ENCODE measurements around the gene EEF2K. TPM values are rescaled to one million over a fixed set of nuclear protein-coding genes. Genes with fewer than 3 reads are reported as not detected.

The EEF2K gene
- total and polyA plus RNA-seq, 12 donors: 5.1 to 38.9 (median 21.9) TPM

- Histone ChIP-seq H3K4me1 (peaks cover 0 to 8% (median 0%) of the 10 kb centered on the region in 9 donors), H3K27ac (no peak overlapping the region), H3K36me3 (peaks cover 0 to 96% (median 51%) of the 10 kb centered on the region in 9 donors), H3K4me3 (no peak overlapping the region), H3K27me3 (no peaks in the 10 kb centered on the region), H3K9me3 (no peaks in the 10 kb centered on the region)
- 94 to 97% methylated on average over 6 of the region's 6 CpGs for WGBS, 2 donors
- intact Hi-C loops (cut with DNase I): loop anchor here in 3 of 10 donors (10.0 kb wide), 2 partner anchors 87 to 1173 kb away; partner anchors contain the start of genes DNAH3 (in 2 of the 3) and LDAF1 (in 2 of the 3)
- DNase-seq (no peak), ATAC-seq (no peak)
- no peak for TF ChIP-seq CTCF (IDR thresholded peaks at IDR 0.05)
Observed at GRCh38 chr16:22327446-22327775, 121.3 kb downstream of the EEF2K start.

- ATAC-seq (no peak), DNase-seq (no peak)
- 82 to 84% methylated on average over 10 of the region's 10 CpGs for WGBS, 2 donors
- intact Hi-C loops (cut with DNase I): loop anchor here in 3 of 10 donors (10.0 kb wide), 2 partner anchors 87 to 1173 kb away; partner anchors contain the start of genes DNAH3 (in 2 of the 3) and LDAF1 (in 2 of the 3)
- H3K27ac ChIP-seq: no peak overlapping the region
- no peak overlapping the region for H3K4me3 ChIP-seq
- peaks cover 0 to 8% (median 0%) of the 10 kb centered on the region in 9 donors for H3K4me1 ChIP-seq
- no peaks in the 10 kb centered on the region for H3K27me3 ChIP-seq
- no peak for TF ChIP-seq CTCF (IDR thresholded peaks at IDR 0.05)
- peaks cover 0 to 97% (median 50%) of the 10 kb centered on the region in 9 donors for H3K36me3 ChIP-seq
- H3K9me3 ChIP-seq: no peaks in the 10 kb centered on the region
Observed at GRCh38 chr16:22328081-22328725, 122.1 kb downstream of the EEF2K start.

GRCh38 chr16:22329199-22329695 is 123.2 kb downstream of the EEF2K start:
- H3K4me1 ChIP-seq: peaks cover 0 to 8% (median 0%) of the 10 kb centered on the region in 9 donors
- no peaks in the 10 kb centered on the region for H3K9me3 ChIP-seq
- ATAC-seq: no peak
- no peak overlapping the region for H3K4me3 ChIP-seq
- no peaks in the 10 kb centered on the region for H3K27me3 ChIP-seq
- TF ChIP-seq CTCF (IDR thresholded peaks at IDR 0.05): no peak
- intact Hi-C loops (cut with DNase I): loop anchor here in 3 of 10 donors (10.0 kb wide), 2 partner anchors 86 to 1174 kb away; partner anchors contain the start of genes DNAH3 (in 2 of the 3) and LDAF1 (in 2 of the 3)
- DNase-seq: no peak
- H3K27ac ChIP-seq: no peak overlapping the region
- peaks cover 0 to 99% (median 57%) of the 10 kb centered on the region in 9 donors for H3K36me3 ChIP-seq
- 95 to 96% methylated on average over 9 of the region's 9 CpGs for WGBS, 2 donors

GRCh38 chr16:22330326-22330725 is 124.2 kb downstream of the EEF2K start:
- WGBS, 2 donors: 66 to 68% methylated on average over 4 of the region's 4 CpGs
- no peak for TF ChIP-seq CTCF (IDR thresholded peaks at IDR 0.05)
- H3K9me3 ChIP-seq: no peaks in the 10 kb centered on the region
- H3K4me1 ChIP-seq: peaks cover 0 to 8% (median 0%) of the 10 kb centered on the region in 9 donors
- DNase-seq (no peak), ATAC-seq (no peak)
- H3K27me3 ChIP-seq: no peaks in the 10 kb centered on the region
- no peak overlapping the region for H3K27ac ChIP-seq
- no peak overlapping the region for H3K4me3 ChIP-seq
- intact Hi-C loops (cut with DNase I): loop anchor here in 1 of 10 donors (5.0 kb wide), 1 partner anchor 57 kb away; no protein-coding TSS in a partner anchor
- H3K36me3 ChIP-seq: peaks cover 0 to 99% (median 64%) of the 10 kb centered on the region in 9 donors

All from heart right ventricle (tissue), 16 donors.